Tibial nerve (tissue), 4 donors: ENCODE results near the gene PHLPP2.

ENCODE experiments used
- EP300 ChIP-seq, 2 donors: sonication (generic); formaldehyde crosslinking; IDR thresholded peaks; one replicate each; pipeline ENCODE4 v1.6.1; 2017; ENCODE audit warnings: antibody characterized with exemption in 2 of 2, mild to moderate bottlenecking in 1 of 2
- POLR2A ChIP-seq, 2 donors: fragments of 450-650 bp; IDR thresholded peaks; one replicate each; pipeline ENCODE4 v1.6.1; 2017; ENCODE audit warnings: antibody characterized with exemption in 2 of 2, mild to moderate bottlenecking in 2 of 2, moderate library complexity in 2 of 2
- TF ChIP-seq, protein P1 (sequence below), 5 experiments: fragments of 200-600 bp in 3 of 5; fragments of 450-650 bp in 2 of 5; sonication (generic) in 3 of 5; IDR thresholded peaks; one replicate each; pipeline ENCODE4 v1.5.1; 2016 to 2019; ENCODE audit warnings: antibody characterized with exemption in 5 of 5, mild to moderate bottlenecking in 3 of 5, moderate library complexity in 2 of 5

DNA sequence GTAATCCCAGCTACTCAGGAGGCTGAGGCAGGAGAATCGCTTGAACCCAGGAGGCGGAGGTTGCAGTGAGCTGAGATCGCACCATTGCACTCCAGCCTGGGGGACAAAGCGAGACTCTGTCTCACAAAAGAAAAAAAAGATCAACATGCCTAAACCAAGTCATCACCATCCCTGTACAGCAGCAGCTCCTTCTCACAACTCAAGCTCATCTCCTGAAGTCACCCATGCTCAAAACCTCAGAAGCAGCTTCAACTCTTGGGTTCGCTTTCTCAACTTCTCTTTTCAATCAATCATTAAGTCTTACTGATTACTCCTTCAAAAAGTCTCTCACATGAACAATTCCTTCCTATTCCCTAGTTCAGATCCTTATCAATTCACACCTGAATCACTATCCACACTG is 31.3 kb downstream of the PHLPP2 start:
- TF ChIP-seq, protein P1, sequence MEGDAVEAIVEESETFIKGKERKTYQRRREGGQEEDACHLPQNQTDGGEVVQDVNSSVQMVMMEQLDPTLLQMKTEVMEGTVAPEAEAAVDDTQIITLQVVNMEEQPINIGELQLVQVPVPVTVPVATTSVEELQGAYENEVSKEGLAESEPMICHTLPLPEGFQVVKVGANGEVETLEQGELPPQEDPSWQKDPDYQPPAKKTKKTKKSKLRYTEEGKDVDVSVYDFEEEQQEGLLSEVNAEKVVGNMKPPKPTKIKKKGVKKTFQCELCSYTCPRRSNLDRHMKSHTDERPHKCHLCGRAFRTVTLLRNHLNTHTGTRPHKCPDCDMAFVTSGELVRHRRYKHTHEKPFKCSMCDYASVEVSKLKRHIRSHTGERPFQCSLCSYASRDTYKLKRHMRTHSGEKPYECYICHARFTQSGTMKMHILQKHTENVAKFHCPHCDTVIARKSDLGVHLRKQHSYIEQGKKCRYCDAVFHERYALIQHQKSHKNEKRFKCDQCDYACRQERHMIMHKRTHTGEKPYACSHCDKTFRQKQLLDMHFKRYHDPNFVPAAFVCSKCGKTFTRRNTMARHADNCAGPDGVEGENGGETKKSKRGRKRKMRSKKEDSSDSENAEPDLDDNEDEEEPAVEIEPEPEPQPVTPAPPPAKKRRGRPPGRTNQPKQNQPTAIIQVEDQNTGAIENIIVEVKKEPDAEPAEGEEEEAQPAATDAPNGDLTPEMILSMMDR (IDR thresholded peaks at IDR 0.05) = no peak
- no peak for TF ChIP-seq EP300 (IDR thresholded peaks at IDR 0.05)
- TF ChIP-seq POLR2A (IDR thresholded peaks at IDR 0.05) = no peak
